Activated T-cell treated with anti-CD3 and anti-CD28 coated beads for 24 hours (primary cell): ENCODE results near the gene SMIM35.

Experiments used
- DNase-seq: peaks from one replicate; pipeline ENCODE4 v3.0.0-alpha.2; 2020; ENCODE audit warnings: low read depth

Gene SMIM35

DNA sequence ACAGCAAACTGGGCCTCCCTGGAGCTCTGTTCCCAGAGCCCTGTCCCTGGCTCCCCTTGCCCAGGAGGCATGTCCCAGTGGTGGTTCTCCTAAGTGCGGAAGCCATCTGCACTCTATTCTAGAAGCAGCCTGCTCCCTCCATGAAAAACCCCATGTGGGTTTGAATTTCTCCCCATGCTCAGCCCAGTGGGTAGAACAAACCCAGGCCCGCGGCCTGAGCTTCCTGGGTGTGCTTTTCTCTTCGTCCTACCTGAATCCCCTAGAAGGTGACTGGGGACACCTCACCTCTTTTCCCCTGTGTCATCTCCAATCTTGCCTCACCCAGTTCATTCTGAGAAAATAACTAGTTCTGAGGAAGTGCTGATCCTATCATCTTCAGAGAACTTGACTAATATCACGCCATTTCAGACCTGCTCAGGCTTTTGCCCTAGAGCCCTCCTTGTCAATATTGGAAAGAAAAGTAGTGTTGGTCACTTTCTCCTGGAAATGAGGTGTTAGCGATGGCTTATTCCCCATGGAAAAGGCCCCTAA is 84.7 kb downstream of the SMIM35 start:
- peak; percentile 53 for DNase-seq

DNA sequence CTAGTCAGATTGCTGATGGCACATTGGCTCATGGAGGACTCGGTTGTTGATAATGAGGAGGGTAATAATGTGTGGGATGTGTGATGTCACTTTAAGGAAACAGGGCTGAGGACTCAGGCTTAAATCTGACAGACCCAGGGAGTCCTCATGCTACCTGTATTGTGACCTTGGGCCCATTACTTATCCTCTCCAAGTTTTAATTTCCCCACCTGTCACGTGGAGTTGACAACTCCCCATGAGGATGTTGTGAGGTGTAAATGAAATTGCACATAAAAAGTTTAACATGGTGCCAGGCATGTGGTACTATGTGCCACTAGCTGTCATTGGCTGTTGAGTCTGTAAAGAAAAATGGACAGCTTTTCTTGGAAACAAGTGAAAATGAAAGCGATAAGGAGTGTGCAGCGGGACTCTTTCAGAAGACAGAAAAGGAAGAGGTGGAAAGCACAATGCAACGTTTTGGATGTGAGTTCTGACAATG is 85.2 kb downstream of the SMIM35 start:
- no peak for DNase-seq

DNA sequence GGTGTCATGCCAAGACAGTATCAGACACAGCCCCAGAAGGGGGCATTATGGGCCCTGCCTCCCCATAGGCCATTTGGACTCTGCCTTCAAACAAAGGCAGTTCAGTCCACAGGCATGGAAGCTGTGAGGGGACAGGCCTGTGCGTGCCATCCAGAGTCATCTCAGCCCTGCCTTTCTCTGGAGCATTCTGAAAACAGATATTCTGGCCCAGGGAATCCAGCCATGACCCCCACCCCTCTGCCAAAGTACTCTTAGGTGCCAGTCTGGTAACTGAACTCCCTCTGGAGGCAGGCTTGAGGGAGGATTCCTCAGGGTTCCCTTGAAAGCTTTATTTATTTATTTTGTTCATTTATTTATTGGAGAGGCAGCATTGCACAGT is 85.9 kb downstream of the SMIM35 start:
- no peak for DNase-seq

DNA sequence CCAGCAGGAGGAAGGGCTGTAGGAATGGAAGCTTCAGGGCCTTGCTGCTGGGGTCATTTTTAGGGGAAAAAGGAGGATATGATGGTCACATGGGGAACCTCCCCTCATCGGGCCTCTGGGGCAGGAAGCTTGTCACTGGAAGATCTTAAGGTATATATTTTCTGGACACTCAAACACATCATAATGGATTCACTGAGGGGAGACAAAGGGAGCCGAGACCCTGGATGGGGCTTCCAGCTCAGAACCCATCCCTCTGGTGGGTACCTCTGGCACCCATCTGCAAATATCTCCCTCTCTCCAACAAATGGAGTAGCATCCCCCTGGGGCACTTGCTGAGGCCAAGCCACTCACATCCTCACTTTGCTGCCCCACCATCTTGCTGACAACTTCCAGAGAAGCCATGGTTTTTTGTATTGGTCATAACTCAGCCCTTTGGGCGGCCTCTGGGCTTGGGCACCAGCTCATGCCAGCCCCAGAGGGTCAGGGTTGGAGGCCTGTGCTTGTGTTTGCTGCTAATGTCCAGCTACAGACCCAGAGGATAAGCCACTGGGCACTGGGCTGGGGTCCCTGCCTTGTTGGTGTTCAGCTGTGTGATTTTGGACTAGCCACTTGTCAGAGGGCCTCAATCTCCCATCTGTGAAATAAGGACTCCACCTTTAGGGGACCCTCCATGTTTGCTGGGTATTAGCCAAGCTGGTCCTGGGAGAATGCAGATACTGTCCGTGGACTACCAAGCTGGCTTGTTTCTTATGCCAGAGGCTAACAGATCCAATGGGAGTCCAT is 86.5 kb downstream of the SMIM35 start:
- no peak for DNase-seq

DNA sequence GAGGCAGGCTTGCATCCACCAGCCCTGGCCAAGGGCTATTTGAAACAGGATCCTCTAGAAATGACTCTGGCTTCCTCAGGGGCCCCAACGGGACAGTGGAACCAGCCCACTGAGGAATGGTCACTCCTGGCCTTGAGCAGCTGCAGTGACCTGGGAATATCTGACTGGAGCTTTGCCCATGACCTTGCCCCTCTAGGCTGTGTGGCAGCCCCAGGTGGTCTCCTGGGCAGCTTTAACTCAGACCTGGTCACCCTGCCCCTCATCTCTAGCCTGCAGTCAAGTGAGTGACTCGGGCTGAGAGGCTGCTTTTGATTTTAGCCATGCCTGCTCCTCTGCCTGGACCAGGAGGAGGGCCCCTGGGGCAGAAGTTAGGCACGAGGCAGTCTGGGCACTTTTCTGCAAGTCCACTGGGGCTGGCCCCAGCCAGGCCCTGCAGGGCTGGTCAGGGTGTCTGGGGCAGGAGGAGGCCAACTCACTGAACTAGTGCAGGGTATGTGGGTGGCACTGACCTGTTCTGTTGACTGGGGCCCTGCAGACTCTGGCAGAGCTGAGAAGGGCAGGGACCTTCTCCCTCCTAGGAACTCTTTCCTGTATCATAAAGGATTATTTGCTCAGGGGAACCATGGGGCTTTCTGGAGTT is 87.3 kb downstream of the SMIM35 start:
- no peak for DNase-seq

DNA sequence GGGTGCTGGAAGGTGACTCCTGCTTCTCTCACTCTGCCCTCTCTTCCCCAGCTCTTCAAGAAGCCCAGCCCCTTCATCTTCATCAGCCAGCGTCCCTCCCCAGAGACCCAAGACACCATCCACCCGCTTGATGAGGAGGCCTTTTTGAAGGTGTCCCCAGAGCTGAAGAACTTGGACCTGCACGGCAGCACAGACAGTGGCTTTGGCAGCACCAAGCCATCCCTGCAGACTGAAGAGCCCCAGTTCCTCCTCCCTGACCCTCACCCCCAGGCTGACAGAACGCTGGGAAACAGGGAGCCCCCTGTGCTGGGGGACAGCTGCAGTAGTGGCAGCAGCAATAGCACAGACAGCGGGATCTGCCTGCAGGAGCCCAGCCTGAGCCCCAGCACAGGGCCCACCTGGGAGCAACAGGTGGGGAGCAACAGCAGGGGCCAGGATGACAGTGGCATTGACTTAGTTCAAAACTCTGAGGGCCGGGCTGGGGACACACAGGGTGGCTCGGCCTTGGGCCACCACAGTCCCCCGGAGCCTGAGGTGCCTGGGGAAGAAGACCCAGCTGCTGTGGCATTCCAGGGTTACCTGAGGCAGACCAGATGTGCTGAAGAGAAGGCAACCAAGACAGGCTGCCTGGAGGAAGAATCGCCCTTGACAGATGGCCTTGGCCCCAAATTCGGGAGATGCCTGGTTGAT is 88.0 kb downstream of the SMIM35 start:
- no peak for DNase-seq

DNA sequence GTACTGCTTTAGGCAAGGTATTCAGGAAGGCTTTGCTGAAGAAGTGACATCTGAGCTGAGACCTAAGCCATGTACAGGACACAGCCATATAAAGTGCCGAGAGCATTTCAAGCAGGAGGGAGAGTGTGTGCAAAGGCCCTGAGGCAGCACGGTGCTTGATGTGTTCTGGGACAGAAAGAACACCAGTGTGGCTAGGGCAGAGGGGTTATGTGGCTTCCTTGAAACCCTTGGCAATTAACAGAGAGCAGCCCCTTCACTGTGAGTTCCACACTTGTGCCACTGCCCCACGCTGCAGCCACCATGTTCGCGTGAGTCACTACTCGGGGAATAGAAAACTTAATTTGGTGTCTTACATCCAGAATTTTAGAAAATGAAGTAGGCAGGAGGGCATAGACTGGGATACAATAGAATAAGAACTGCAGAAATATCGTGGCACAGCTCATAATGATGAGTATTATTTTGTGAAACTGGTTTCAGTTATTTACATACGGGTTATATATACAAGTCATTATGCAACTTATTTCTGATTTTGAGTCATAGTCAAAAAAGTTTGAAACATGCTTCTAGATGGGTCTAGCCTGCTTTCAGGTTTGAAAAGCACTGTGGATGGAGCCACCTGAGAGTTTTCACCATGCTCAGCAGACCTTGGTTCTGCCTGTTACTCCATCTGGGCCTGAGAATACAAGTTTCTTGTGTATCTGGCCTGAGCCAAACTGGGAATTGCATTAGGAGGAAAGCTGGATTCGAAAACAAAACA is 88.8 kb downstream of the SMIM35 start:
- no peak for DNase-seq

DNA sequence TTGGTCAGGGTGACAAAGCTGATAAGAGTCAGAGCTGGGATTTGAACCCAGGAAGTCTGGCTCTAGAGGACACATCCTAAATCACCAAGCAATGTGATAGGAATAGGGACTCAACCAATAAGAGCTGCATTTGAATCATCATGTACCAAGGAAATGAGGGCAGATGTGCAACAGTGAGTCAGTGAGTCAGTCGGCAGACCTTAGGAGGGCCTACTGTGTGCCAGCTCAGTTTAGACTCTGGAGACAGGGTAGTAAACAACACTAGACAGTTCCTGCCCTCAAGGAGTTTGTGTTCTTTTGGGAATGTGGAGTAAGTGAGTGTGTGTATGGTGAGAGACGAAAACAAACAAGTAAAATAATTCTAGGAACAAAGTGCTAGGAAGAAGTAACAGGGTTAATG is 89.4 kb downstream of the SMIM35 start:
- no peak for DNase-seq

DNA sequence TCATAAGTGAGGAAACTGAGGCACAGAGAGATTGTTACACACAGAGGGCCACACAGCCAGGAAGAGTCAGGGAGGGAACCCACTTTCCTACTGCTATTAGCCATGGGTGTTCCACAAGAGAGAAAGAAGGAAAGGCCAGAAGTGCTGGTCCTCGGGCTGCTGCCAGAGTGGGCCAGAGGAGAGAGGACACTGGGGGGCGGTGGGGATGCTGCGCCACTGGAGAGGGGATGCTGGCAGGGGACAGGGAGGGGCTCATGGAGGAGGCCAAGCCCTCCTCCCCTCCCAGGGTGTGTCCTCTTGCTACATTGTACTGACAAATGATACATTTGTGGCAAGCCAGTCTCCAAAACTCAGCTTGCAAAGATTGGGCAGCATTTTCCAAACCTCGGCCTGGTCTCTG is 90.7 kb downstream of the SMIM35 start:
- DNase-seq: no peak

DNA sequence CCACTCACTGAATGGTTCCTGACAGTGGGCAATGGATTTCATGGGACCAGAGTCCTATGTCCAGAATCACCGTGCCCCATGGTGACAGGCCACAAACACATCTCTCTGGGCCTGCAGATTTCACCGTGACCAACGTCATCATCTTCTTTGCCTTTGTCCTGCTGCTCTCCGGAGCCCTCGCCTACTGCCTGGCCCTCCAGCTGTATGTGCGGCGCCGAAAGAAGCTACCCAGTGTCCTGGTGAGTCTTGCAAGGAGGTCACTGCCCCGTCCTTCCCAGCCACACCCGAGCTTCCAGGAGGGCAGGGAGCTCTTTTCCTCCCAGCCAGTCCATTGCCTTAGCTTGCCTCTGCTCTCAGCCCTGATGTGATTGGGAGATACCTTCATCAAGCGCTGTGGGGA is 91.3 kb downstream of the SMIM35 start:
- DNase-seq: no peak

DNA sequence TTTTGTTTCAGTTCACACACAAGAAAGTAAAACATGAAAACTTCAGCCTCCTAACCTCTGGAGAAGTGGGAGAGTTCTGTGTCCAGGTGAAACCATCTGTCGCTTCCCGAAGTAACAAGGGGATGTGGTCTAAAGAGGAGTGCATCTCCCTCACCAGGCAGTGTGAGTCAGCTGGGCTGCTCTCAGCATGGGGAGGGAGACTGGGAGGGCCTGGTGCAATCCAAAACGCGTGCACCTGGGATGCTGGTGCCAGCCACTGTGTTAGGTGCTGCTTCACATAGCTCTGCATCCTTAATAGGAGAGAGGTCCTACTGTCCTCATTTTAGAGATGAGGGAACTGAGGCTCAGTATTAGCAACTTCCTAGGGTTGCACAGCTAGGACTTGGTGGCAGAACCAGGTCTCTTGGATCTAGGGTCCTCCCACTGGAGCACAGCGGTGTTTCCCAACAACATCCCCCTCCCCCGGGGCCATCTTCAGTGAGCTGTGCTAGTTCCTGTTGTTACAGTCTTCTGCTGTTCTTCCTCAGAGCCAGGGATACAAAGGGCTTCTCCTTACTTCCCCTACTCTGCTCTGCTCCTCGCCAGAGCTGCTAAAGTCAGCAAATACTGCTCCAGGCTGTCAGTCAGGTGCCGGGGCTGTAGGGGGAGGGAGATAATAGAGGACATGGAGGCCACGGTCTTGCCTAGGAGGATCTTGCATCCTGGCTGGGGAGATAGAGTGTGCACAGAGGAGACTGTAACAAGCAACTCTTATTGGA is 92.6 kb downstream of the SMIM35 start:
- DNase-seq: no peak

DNA sequence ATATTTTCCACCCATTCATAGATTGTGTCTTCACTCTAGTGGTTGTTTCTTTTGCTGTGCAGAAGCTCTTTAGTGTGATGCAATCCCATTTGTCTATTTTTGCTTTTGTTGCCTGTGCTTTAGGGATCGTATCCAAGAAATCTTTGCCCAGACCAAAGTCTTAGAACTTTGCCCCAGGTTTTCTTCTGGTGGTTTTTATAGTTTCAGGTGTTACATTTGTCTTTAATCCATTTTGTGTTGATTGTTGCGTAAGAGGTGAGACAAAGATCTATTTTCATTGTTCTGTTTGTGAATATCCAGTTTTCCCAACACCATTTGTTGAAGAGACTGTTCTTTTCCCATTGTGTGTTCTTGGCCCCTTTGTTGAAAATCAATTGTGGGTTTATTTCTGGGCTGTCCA is 94.1 kb downstream of the SMIM35 start:
- DNase-seq: no peak

DNA sequence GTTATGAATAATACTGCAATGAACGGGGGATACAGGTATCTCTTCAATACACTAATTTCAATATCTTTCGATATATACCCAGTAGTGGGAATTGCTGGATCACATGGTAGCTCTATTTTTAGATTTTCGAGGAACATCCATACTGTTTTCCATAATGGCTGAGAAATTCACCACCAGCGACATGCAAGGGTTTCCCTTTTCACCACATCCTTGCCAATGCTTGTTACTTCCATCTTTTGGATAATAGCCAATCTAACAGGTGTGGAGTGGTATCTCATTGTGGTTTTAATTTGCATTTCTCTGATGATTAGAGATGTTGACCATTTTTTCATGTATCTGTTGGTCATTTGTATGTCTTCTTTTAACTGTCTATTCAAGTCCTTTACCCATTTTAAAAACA is 94.6 kb downstream of the SMIM35 start:
- DNase-seq: no peak

DNA sequence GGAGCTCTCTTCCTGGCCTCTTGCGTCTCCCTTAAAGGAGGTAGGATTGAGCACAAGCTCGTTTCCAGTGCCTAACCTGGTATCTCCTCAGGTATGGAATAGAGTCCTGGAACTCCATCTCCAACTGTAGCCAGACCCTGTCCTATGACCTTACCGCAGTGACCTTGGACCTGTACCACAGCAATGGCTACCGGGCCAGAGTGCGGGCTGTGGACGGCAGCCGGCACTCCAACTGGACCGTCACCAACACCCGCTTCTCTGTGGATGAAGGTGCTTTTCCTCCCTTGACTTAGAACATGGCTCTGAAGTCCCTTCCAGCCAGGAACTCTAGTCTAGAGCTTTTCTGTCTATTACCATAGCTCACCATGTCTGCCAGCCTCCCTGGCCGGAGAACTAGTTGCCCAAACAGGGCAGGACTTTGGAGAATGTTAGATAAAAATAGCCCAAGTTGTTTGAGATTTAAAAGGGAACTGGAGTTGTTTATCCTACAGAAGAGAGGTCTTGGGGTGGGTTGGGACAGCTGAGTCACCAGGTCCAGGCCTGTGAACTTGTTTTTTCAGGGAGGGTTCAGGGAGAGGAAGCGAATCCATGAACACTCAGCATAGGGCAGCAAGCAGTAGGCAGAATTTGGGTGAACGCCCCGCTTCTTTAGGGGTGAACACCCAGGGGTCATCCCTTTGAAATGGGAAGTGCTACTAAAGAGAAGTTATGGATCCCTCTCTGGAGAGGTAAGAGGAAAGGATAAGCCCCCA is 97.2 kb downstream of the SMIM35 start:
- DNase-seq: no peak

DNA sequence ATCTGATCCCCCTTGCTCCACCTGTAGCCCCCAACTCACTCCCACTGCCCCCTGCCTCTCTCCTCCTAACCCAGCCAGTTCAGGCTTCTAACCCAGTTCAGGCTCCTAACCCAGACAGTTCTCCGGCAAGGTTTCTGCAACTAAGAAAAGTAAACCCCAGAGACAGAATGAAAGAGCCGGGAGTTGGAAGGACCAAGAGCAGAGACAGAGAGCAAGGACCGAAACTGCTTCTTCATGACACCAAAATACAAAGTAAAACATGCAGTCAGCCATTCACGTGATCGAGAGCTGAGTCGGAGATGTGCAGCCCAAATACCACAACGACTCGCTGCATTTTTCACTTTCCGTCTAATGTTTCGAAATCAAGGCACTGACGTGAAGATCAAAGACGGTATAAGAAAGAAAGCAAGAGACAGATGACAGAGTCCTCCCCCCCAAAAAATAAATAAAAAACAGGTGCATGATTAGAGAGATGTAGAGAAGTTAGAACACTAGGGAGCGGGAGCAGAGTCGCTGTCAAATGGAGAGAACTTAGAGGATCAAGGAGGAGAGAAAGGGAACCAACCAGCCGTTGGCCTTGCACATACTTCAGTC is 99.7 kb downstream of the SMIM35 start:
- peak; percentile 65 for DNase-seq

DNA sequence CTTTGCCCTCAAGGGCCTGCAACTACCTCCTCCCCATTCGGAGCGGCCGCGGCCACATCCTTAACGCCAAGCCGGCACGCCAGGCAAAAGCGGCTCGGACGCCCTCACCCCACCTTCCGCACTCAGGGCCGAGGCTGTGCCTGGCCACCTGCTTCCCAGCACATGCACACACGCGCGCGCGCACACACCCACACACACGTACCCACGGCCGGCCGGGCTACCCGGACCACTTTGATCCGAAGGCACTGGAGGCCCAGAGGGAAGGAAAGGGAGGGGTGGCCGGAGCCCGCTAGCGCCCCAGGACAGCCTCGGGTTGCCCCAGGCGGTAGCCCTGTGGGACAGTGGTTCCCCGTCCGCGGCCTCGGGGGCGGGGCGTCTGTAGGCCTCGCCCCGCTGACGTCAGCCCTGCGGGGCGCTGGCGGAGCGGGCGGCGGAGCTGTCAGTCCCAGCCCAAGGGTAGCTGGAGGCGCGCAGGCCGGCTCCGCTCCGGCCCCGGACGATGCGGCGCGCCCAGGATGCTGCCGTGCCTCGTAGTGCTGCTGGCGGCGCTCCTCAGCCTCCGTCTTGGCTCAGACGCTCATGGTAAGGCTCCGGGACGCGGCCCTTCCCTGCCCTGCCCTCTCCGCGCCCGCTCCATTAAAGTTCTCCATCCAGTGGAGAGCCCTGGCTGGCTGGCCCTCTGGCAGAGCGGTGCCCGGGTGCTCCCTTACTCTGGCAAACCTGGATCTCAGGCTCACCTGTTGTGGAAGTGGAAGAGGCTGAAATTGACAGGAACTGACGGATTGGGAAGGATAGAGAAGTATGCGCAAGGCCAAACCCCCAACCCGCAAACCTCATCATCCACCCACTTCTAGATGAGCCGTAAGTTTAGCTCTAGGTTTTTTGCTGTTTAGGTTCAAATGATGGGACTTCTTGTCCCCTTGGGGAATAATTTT is 100.5 kb downstream of the SMIM35 start, which contains the start of gene IL10RA:
TSS of gene IL10RA (plus strand) at position 442 of the 935 bp plus-strand sequence. CDS start at position 516, 74 bp downstream.
- peak; percentile 79 for DNase-seq

DNA sequence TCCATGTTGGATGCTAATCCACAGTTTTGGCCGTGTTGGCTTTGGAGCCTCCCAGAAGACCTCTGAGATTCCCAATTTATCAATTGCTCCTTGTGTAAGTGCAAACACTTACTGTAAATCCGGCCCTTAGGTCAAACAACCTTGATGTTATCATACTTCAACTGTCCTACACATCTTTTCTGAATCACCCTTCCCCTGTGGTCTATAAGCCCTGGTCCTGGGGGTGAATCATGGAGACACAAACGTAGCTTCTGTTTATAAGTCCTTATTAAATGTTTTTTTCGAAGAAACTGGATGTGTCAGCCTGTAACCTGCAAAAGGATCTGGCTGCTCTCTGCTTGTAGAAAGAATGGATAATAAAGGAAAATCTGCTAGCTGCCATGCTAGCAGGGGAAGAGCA is 102.3 kb downstream of the SMIM35 start:
- no peak for DNase-seq

DNA sequence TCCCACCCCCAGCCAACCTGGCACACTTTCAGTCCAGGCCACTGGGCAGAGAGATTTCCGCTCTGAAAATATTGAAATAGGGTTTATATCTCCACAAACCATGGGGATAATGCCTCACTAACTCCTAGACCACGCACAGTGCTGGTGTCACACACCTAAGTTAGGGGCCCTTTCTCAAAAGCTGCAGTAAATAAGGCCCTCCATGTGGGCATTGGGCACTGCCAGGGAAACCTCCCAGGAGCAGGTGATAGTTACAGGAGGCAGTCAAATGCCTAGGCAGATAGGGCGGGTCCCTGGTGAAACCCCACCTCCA is 103.6 kb downstream of the SMIM35 start:
- DNase-seq: no peak

DNA sequence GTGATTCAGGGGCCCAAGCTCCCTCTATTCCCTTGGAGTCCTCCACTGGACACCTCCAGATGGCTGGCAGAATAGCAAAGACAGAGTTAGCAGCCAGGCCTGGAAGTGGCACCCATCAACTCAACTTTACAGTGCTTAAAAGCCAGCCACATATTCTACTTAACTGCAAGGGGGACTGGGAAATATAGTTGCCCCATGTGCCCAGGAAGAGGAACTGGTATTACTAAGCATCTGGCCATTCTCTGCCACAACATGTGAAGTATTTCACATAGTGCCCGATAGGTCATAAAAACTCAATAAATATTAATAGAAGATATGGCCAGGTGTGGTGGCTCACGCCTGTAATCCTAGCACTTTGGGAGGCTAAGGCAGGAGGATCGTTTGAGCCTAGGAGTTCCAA is 106.0 kb downstream of the SMIM35 start:
- DNase-seq: no peak
